Stomach (tissue), 4 donors: ENCODE measurements around the gene INSR.
"Not testable (repeated sequence)": the region's sequence is repeated elsewhere in the genome, so short reads cannot be mapped to it uniquely, and the experiment has no call there.

Experiments
- CTCF ChIP-seq, 7 experiments: fragments of 450-650 bp in 4 of 7; fragments of 200-600 bp in 3 of 7; sonication (generic) in 3 of 7; IDR thresholded peaks; one replicate each; pipeline ENCODE4 v1.5.1; 2016 to 2019; ENCODE audit warnings: antibody characterized with exemption in 7 of 7, control low read depth in 2 of 7, mild to moderate bottlenecking in 1 of 7
- EP300 ChIP-seq: sonication (generic); formaldehyde crosslinking; IDR thresholded peaks from one replicate; pipeline ENCODE4 v1.6.1; 2017; ENCODE audit warnings: antibody characterized with exemption
- POLR2A ChIP-seq, 4 donors: fragments of 450-650 bp; IDR thresholded peaks; one replicate each; pipeline ENCODE4 v1.6.1; 2016; ENCODE audit warnings: antibody characterized with exemption in 4 of 4, control low read depth in 2 of 4, mild to moderate bottlenecking in 1 of 4, moderate library complexity in 1 of 4

GRCh38 chr19:7227149-7227548 is 67.1 kb downstream of the INSR start:
- not testable (repeated sequence) for TF ChIP-seq CTCF (IDR thresholded peaks at IDR 0.05); POLR2A (IDR thresholded peaks at IDR 0.05); EP300
